ENCODE measurements around the gene RPS19BP1. TPM values are rescaled to one million over a fixed set of nuclear protein-coding genes. Genes with fewer than 3 reads are reported as not detected.

RPS19BP1 gene
- total RNA-seq, 1 experiment from 2014 or later = 85.8 TPM

GRCh38 chr22:39558950-39559349 is 26.4 kb upstream of the RPS19BP1 start:
- no TSS peak for BruUV-seq (replicated peaks)
- H3K27ac Mint-ChIP-seq (ENCODE audit: unreplicated experiment) = no peak overlapping the region
- peaks cover 6% of the 10 kb centered on the region for H3K27me3 ChIP-seq (replicated peaks; ENCODE audit: control insufficient read depth, insufficient read depth, low read length)
- no peak for TF ChIP-seq CTCF (IDR thresholded peaks at IDR 0.05; ENCODE audit: insufficient read depth in 1 of 2, low read depth in 1 of 2, low read length in 1 of 2, severe bottlenecking in 1 of 2, unreplicated experiment in 1 of 2)
- no peak for DNase-seq
- ChIA-PET CTCF (interaction anchor here (1.2 kb wide), 1 partner anchor 12 kb away, joined by 3 read pairs; no protein-coding TSS in a partner anchor), POLR2A (no interaction called here)
- intact Hi-C loops (cut with micrococcal nuclease; ENCODE audit: unreplicated experiment) = loop anchor here (10.0 kb wide), 1 partner anchor 166 kb away; no protein-coding TSS in a partner anchor
- no peaks in the 10 kb centered on the region for H3K9me3 Mint-ChIP-seq (ENCODE audit: unreplicated experiment)
- H3K27me3 Mint-ChIP-seq (ENCODE audit: insufficient read depth, unreplicated experiment) = peaks cover 14% of the 10 kb centered on the region
- H3K4me1 ChIP-seq = no peaks in the 10 kb centered on the region
- H3K4me1 Mint-ChIP-seq (ENCODE audit: low read depth, unreplicated experiment) = peaks cover 5% of the 10 kb centered on the region
- H3K9me3 ChIP-seq = no peaks in the 10 kb centered on the region
- no peak overlapping the region for H3K4me3 ChIP-seq (ENCODE audit: low read depth, low read length)
- no peak overlapping the region for H3K4me3 Mint-ChIP-seq (ENCODE audit: unreplicated experiment)
- H3K36me3 Mint-ChIP-seq (ENCODE audit: insufficient read depth, unreplicated experiment) = no peaks in the 10 kb centered on the region
- H3K36me3 ChIP-seq (ENCODE audit: control insufficient read depth, insufficient read depth, low read length) = no peaks in the 10 kb centered on the region

GRCh38 chr22:39558254-39558727 is 25.7 kb upstream of the RPS19BP1 start:
- no peak for TF ChIP-seq CTCF (IDR thresholded peaks at IDR 0.05; ENCODE audit: insufficient read depth in 1 of 2, low read depth in 1 of 2, low read length in 1 of 2, severe bottlenecking in 1 of 2, unreplicated experiment in 1 of 2)
- Mint-ChIP-seq H3K36me3 (ENCODE audit: insufficient read depth, unreplicated experiment) (no peaks in the 10 kb centered on the region), H3K27ac (ENCODE audit: unreplicated experiment) (no peak overlapping the region), H3K4me3 (ENCODE audit: unreplicated experiment) (no peak overlapping the region), H3K9me3 (ENCODE audit: unreplicated experiment) (no peaks in the 10 kb centered on the region), H3K4me1 (ENCODE audit: low read depth, unreplicated experiment) (peaks cover 5% of the 10 kb centered on the region), H3K27me3 (ENCODE audit: insufficient read depth, unreplicated experiment) (peaks cover 14% of the 10 kb centered on the region)
- BruUV-seq (replicated peaks) = no TSS peak
- Histone ChIP-seq H3K4me3 (ENCODE audit: low read depth, low read length) (no peak overlapping the region), H3K27me3 (replicated peaks; ENCODE audit: control insufficient read depth, insufficient read depth, low read length) (peaks cover 6% of the 10 kb centered on the region), H3K36me3 (ENCODE audit: control insufficient read depth, insufficient read depth, low read length) (no peaks in the 10 kb centered on the region), H3K4me1 (no peaks in the 10 kb centered on the region), H3K9me3 (no peaks in the 10 kb centered on the region)
- intact Hi-C loops (cut with micrococcal nuclease; ENCODE audit: unreplicated experiment) = loop anchor here (10.0 kb wide), 1 partner anchor 167 kb away; no protein-coding TSS in a partner anchor
- no peak for DNase-seq
- CTCF ChIA-PET = no interaction called here
- POLR2A ChIA-PET = no interaction called here

- POLR2A ChIA-PET = no interaction called here
- intact Hi-C loops (cut with micrococcal nuclease; ENCODE audit: unreplicated experiment) = loop anchor here (10.0 kb wide), 1 partner anchor 168 kb away; no protein-coding TSS in a partner anchor
- no peaks in the 10 kb centered on the region for H3K36me3 Mint-ChIP-seq (ENCODE audit: insufficient read depth, unreplicated experiment)
- peak overlapping the region; percentile 19 for H3K4me3 ChIP-seq (ENCODE audit: low read depth, low read length)
- DNase-seq = peak in 1 of 2 experiments; percentile 37
- CTCF ChIA-PET = interaction anchor here (0.7 kb wide), 1 partner anchor 467 kb away, joined by 3 read pairs; no protein-coding TSS in a partner anchor
- BruUV-seq (replicated peaks) = no TSS peak
- peaks cover 5% of the 10 kb centered on the region for H3K4me1 Mint-ChIP-seq (ENCODE audit: low read depth, unreplicated experiment)
- TF ChIP-seq CTCF (IDR thresholded peaks at IDR 0.05; ENCODE audit: insufficient read depth in 1 of 2, low read depth in 1 of 2, low read length in 1 of 2, severe bottlenecking in 1 of 2, unreplicated experiment in 1 of 2) = no peak
- no peaks in the 10 kb centered on the region for H3K9me3 Mint-ChIP-seq (ENCODE audit: unreplicated experiment)
- H3K4me3 Mint-ChIP-seq (ENCODE audit: unreplicated experiment) = peak overlapping the region; percentile 50
- no peaks in the 10 kb centered on the region for H3K4me1 ChIP-seq
- H3K27me3 ChIP-seq (replicated peaks; ENCODE audit: control insufficient read depth, insufficient read depth, low read length) = peaks cover 6% of the 10 kb centered on the region
- no peak overlapping the region for H3K27ac Mint-ChIP-seq (ENCODE audit: unreplicated experiment)
- no peaks in the 10 kb centered on the region for H3K9me3 ChIP-seq
- no peaks in the 10 kb centered on the region for H3K36me3 ChIP-seq (ENCODE audit: control insufficient read depth, insufficient read depth, low read length)
- H3K27me3 Mint-ChIP-seq (ENCODE audit: insufficient read depth, unreplicated experiment) = peaks cover 20% of the 10 kb centered on the region
Observed at GRCh38 chr22:39556970-39557841, 24.7 kb upstream of the RPS19BP1 start.
